K562 (cell line): ENCODE results near the gene BMF. TPM values are rescaled to one million over a fixed set of nuclear protein-coding genes. Genes with fewer than 3 reads are reported as not detected.

Experiments
- ATF4 ChIP-seq: fragments of 450-650 bp; formaldehyde crosslinking; IDR thresholded peaks from 2 replicates; pipeline ENCODE4 v1.4.0; 2022; ENCODE audit warnings: mild to moderate bottlenecking, moderate library complexity
- CGGBP1 ChIP-seq: fragments of 250-450 bp; sonication (Bioruptor Pico); IDR thresholded peaks from 2 replicates; pipeline ENCODE4 v1.9.0; 2021; ENCODE audit warnings: mild to moderate bottlenecking
- EGR1 ChIP-seq: fragments of 450-650 bp; conservative IDR thresholded peaks from 2 replicates; pipeline ENCODE4 v1.6.1; 2017; ENCODE audit warnings: mild to moderate bottlenecking
- GTF2F1 ChIP-seq: IDR thresholded peaks from 2 replicates; pipeline ENCODE4 v1.6.1; 2011; ENCODE audit warnings: low read depth, low read length, improper control_type of control experiment
- RERE ChIP-seq: sonication (generic); formaldehyde crosslinking; IDR thresholded peaks from 2 replicates; pipeline ENCODE4 v1.8.0; 2023; ENCODE audit warnings: missing genetic modification reagents, mild to moderate bottlenecking, borderline replicate concordance
- TSHZ1 ChIP-seq: fragments of 250-450 bp; sonication (Bioruptor Pico); IDR thresholded peaks from 2 replicates; pipeline ENCODE4 v1.4.0; 2020; ENCODE audit warnings: mild to moderate bottlenecking, moderate library complexity
- ZNF395 ChIP-seq: fragments of 200-800 bp; sonication (Bioruptor generic); IDR thresholded peaks from 2 replicates; pipeline ENCODE4 v1.6.1; 2017; ENCODE audit warnings: missing genetic modification characterization, missing compliant biosample characterization
- ZNF592 ChIP-seq: fragments of 450-650 bp; IDR thresholded peaks from 2 replicates; pipeline ENCODE4 v1.6.1; 2017; ENCODE audit warnings: antibody characterized with exemption, mild to moderate bottlenecking
- ZNF785 ChIP-seq: fragments of 250-450 bp; sonication (Bioruptor Pico); IDR thresholded peaks from 2 replicates; pipeline ENCODE4 v1.4.0; 2020; ENCODE audit warnings: mild to moderate bottlenecking
- polyA plus RNA-seq, 8 experiments: library from polyadenylated mRNA; depleted of rRNA in 4 of 8; stranded (reverse) in 5 of 8; unstranded in 3 of 8; fragments of >200 nt; fragmentation: Nextera tagmentation in 2 of 8; fragmentation: Illumina TruSeq in 1 of 8; extraction: Ambion mirVana in 2 of 8; extraction: Trizol in 1 of 8; gene quantifications; 2 replicates each; pipeline versions ENCODE4 v1.2.1 to v1.2.3, GENCODE V29; 2011 to 2014; ENCODE audit warnings: inconsistent platforms in 1 of 8, missing spikeins in 1 of 8
- total RNA-seq, 7 experiments: library from RNA; depleted of rRNA in 6 of 7; stranded (reverse); fragments of >200 nt in 6 of 7; fragmentation: Illumina TruSeq in 2 of 7; extraction: Trizol in 2 of 7; gene quantifications; 2 replicates each; pipeline versions ENCODE4 v1.2.1 to v1.2.3, GENCODE V29; 2011 to 2021; ENCODE audit warnings: low replicate concordance in 1 of 7

The BMF gene
- total and polyA plus RNA-seq, 9 of the 15 experiments (the other 6 are each of a cell fraction or from before 2014, with no cell fraction given): 0.25 to 0.91 (median 0.59) TPM; not detected in 2

GRCh38 chr15:40106203-40107161 lies 2.2 kb downstream of the BMF start (continued):
- TF ChIP-seq TSHZ1: no peak
- TF ChIP-seq ZNF785 (CRISPR knock-in tag): no peak
- no peak for TF ChIP-seq ZNF395 (CRISPR knock-in tag)
- no peak for TF ChIP-seq EGR1
- no peak for TF ChIP-seq CGGBP1
- no peak for TF ChIP-seq GTF2F1
- no peak for TF ChIP-seq ZNF592
- no peak for TF ChIP-seq ATF4 (CRISPR knock-in tag)
- TF ChIP-seq RERE (CRISPR knock-in tag): no peak
